ENCODE measurements around the gene HYOU1. TPM values are rescaled to one million over a fixed set of nuclear protein-coding genes. Genes with fewer than 3 reads are reported as not detected.

The HYOU1 gene
- total RNA-seq, 1 experiment from 2014 or later = 117 TPM

- no peaks in the 10 kb centered on the region for H3K27me3 ChIP-seq (ENCODE audit: insufficient read depth, low read depth)
- TF ChIP-seq EZH2 (IDR thresholded peaks at IDR 0.05; ENCODE audit: low read depth) (no peak), CTCF (conservative IDR thresholded peaks at IDR 0.05) (no peak)
- no TSS peak for BruUV-seq (replicated peaks)
- peaks cover 32% of the 10 kb centered on the region; the same call in 1 of the 2 replicates for H3K36me3 ChIP-seq (ENCODE audit: low read depth)
- H3K4me1 ChIP-seq (replicated peaks; ENCODE audit: insufficient read depth) = peaks cover 34% of the 10 kb centered on the region
- peaks cover 24% of the 10 kb centered on the region for H3F3A ChIP-seq (ENCODE audit: insufficient read depth, low read depth)
- peaks cover 7% of the 10 kb centered on the region for H4K20me1 ChIP-seq (ENCODE audit: insufficient read depth)
- H3K79me2 ChIP-seq (ENCODE audit: low read depth) = peaks cover 34% of the 10 kb centered on the region
- intact Hi-C loops (cut with micrococcal nuclease; ENCODE audit: unreplicated experiment) = no loop called here
- no peaks in the 10 kb centered on the region for H3K9me2 ChIP-seq (ENCODE audit: insufficient read depth)
- ChIA-PET CTCF (no interaction called here), POLR2A (ENCODE audit: unreplicated experiment) (interaction anchor here (0.6 kb wide), 1 partner anchor 355 kb away, joined by 4 read pairs; no protein-coding TSS in a partner anchor)
- no peak overlapping the region for H3K27ac ChIP-seq
- no peaks in the 10 kb centered on the region for H3K9me3 ChIP-seq (ENCODE audit: insufficient read depth, low read depth)
- H3K4me3 ChIP-seq = no peak overlapping the region
- no peak overlapping the region for H2AFZ ChIP-seq
- DNase-seq = no peak
- no peak overlapping the region for H3K4me2 ChIP-seq
Measured at GRCh38 chr11:119025099-119025473, 31.9 kb downstream of the HYOU1 start.

DNA sequence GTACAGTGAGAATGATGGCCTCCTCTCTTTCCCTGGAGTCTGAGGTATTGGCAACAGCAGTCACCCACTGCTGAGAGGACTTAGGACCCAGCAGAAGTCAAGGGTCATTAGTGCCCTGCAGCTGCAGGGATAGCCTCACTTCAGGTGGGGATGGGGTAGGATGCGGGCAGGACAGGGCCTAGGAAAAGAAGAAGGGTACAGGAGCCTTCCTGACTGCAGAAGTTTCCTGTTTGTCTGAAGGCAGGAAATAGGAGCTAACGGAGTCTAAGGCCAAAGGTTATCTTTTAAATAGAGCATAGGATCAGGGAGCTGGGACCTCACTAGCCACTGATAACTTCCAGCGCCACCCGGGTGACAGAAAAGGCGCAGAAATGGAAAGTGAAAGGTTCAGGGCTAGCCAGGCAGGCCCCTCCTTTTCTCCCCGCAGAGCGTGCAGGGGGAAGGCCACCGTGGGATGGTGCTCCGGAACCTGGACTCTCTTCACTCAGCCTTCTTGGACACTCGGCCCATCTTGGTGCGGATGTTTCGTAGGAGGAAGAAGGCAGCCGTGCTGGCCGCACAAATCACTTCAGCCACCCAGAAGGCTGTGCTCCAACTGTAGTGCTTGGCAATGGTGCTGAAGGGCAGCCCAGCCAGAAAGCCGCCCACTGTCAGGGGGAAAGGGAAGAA, 32.4 kb downstream of the HYOU1 start:
- CTCF ChIA-PET = no interaction called here
- peaks cover 32% of the 10 kb centered on the region; the same call in 1 of the 2 replicates for H3K36me3 ChIP-seq (ENCODE audit: low read depth)
- H3F3A ChIP-seq (ENCODE audit: insufficient read depth, low read depth) = peaks cover 24% of the 10 kb centered on the region
- POLR2A ChIA-PET (ENCODE audit: unreplicated experiment) = interaction anchor here (0.6 kb wide), 1 partner anchor 354 kb away, joined by 4 read pairs; no protein-coding TSS in a partner anchor
- H3K9me2 ChIP-seq (ENCODE audit: insufficient read depth) = no peaks in the 10 kb centered on the region
- DNase-seq = no peak
- H2AFZ ChIP-seq = no peak overlapping the region
- H3K4me3 ChIP-seq = no peak overlapping the region
- H3K4me1 ChIP-seq (replicated peaks; ENCODE audit: insufficient read depth) = peaks cover 34% of the 10 kb centered on the region
- peaks cover 34% of the 10 kb centered on the region for H3K79me2 ChIP-seq (ENCODE audit: low read depth)
- peaks cover 7% of the 10 kb centered on the region for H4K20me1 ChIP-seq (ENCODE audit: insufficient read depth)
- no peaks in the 10 kb centered on the region for H3K9me3 ChIP-seq (ENCODE audit: insufficient read depth, low read depth)
- TF ChIP-seq CTCF (conservative IDR thresholded peaks at IDR 0.05) = no peak
- no peak for TF ChIP-seq EZH2 (IDR thresholded peaks at IDR 0.05; ENCODE audit: low read depth)
- BruUV-seq (replicated peaks) = no TSS peak
- H3K27ac ChIP-seq = no peak overlapping the region
- no peak overlapping the region for H3K4me2 ChIP-seq
- H3K27me3 ChIP-seq (ENCODE audit: insufficient read depth, low read depth) = no peaks in the 10 kb centered on the region
- intact Hi-C loops (cut with micrococcal nuclease; ENCODE audit: unreplicated experiment) = no loop called here

DNA sequence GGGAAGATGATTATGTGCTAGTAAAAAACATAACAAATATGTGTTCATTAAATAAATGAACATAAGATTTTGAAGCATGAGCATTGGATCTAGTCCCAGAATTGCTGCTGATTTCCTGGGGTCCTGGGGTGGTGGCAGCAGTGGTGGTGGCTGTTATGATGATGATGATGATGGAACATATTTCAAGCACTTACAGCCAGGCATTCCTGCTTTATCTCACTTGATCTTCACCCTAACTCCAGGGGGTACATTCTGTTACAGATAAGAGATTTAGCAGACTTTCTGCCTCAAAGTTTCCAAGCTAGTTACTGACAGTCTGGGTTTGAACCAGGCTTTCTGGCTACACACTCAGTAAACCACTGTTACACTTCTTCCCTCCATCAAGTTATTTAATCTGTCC, 33.3 kb downstream of the HYOU1 start:
- no peaks in the 10 kb centered on the region for H3K27me3 ChIP-seq (ENCODE audit: insufficient read depth, low read depth)
- peak in 1 of 2 experiments; percentile 50 for DNase-seq
- H2AFZ ChIP-seq = no peak overlapping the region
- H3K4me3 ChIP-seq = no peak overlapping the region
- H3K4me2 ChIP-seq = no peak overlapping the region
- H3K36me3 ChIP-seq (ENCODE audit: low read depth) = peaks cover 32% of the 10 kb centered on the region; the same call in 1 of the 2 replicates
- H3K79me2 ChIP-seq (ENCODE audit: low read depth) = peaks cover 34% of the 10 kb centered on the region
- H3F3A ChIP-seq (ENCODE audit: insufficient read depth, low read depth) = peaks cover 28% of the 10 kb centered on the region
- no peaks in the 10 kb centered on the region for H3K9me2 ChIP-seq (ENCODE audit: insufficient read depth)
- ChIA-PET POLR2A (ENCODE audit: unreplicated experiment) (interaction anchor here (0.6 to 0.7 kb wide), 2 partner anchors 33 to 782 kb away, joined by 3 to 4 read pairs; partner anchors contain the start of gene HYOU1), CTCF (no interaction called here)
- no TSS peak for BruUV-seq (replicated peaks)
- no peaks in the 10 kb centered on the region for H3K9me3 ChIP-seq (ENCODE audit: insufficient read depth, low read depth)
- H3K4me1 ChIP-seq (replicated peaks; ENCODE audit: insufficient read depth) = peaks cover 25% of the 10 kb centered on the region
- no peak for TF ChIP-seq CTCF (conservative IDR thresholded peaks at IDR 0.05)
- TF ChIP-seq EZH2 (IDR thresholded peaks at IDR 0.05; ENCODE audit: low read depth) = no peak
- intact Hi-C loops (cut with micrococcal nuclease; ENCODE audit: unreplicated experiment) = no loop called here
- H4K20me1 ChIP-seq (ENCODE audit: insufficient read depth) = peaks cover 7% of the 10 kb centered on the region
- peak overlapping the region; percentile 27; the same call in 1 of the 2 replicates for H3K27ac ChIP-seq
